HepG2 (cell line): ENCODE data around the gene GPR31. TPM values are rescaled to one million over a fixed set of nuclear protein-coding genes. Genes with fewer than 3 reads are reported as not detected.

Experiments used
- ARID3A ChIP-seq: IDR thresholded peaks from 2 replicates; pipeline ENCODE4 v1.6.1; 2012; ENCODE audit warnings: low read depth, low read length, improper control_type of control experiment
- DPF2 ChIP-seq: sonication (generic); formaldehyde crosslinking; IDR thresholded peaks from 2 replicates; pipeline ENCODE4 v1.4.0; 2020; ENCODE audit warnings: mild to moderate bottlenecking, low read depth, missing genetic modification reagents, borderline replicate concordance
- ELF1 ChIP-seq: sonication (generic); formaldehyde crosslinking; IDR thresholded peaks from 2 replicates; pipeline ENCODE4 v1.4.0; 2020; ENCODE audit warnings: missing genetic modification reagents
- FOXC1 ChIP-seq: sonication (generic); formaldehyde crosslinking; IDR thresholded peaks from 2 replicates; pipeline ENCODE4 v1.8.0; 2022; ENCODE audit warnings: mild to moderate bottlenecking, missing genetic modification reagents, borderline replicate concordance
- HOXA9 ChIP-seq: sonication (generic); formaldehyde crosslinking; IDR thresholded peaks from 2 replicates; pipeline ENCODE4 v1.8.1; 2022; ENCODE audit warnings: missing genetic modification reagents, mild to moderate bottlenecking, moderate library complexity, borderline replicate concordance
- JUN ChIP-seq: sonication (generic); formaldehyde crosslinking; IDR thresholded peaks from 2 replicates; pipeline ENCODE4 v1.4.0; 2020; ENCODE audit warnings: mild to moderate bottlenecking, missing genetic modification reagents
- JUND ChIP-seq: sonication (generic); formaldehyde crosslinking; IDR thresholded peaks from 2 replicates; pipeline ENCODE4 v1.8.0; 2022; ENCODE audit warnings: mild to moderate bottlenecking, missing genetic modification reagents
- PBX2 ChIP-seq: IDR thresholded peaks from 2 replicates; pipeline ENCODE4 v1.6.1; 2016; ENCODE audit warnings: control low read depth
- PPARG ChIP-seq: conservative IDR thresholded peaks from 2 replicates; pipeline ENCODE4 v1.6.1; 2016; ENCODE audit warnings: missing biosample characterization, missing genetic modification reagents
- PREB ChIP-seq: sonication (generic); formaldehyde crosslinking; IDR thresholded peaks from 2 replicates; pipeline ENCODE4 v1.4.0; 2020; ENCODE audit warnings: missing genetic modification reagents
- RBAK ChIP-seq: sonication (generic); formaldehyde crosslinking; IDR thresholded peaks from 2 replicates; pipeline ENCODE4 v1.5.1; 2020; ENCODE audit warnings: mild to moderate bottlenecking, missing genetic modification reagents
- RXRA ChIP-seq: sonication (generic); formaldehyde crosslinking; IDR thresholded peaks from 2 replicates; pipeline ENCODE4 v1.5.1; 2020; ENCODE audit warnings: missing genetic modification reagents
- SETDB1 ChIP-seq: sonication (generic); formaldehyde crosslinking; IDR thresholded peaks from 2 replicates; pipeline ENCODE4 v1.5.1; 2020; ENCODE audit warnings: missing genetic modification reagents, mild to moderate bottlenecking, borderline replicate concordance
- SIX4 ChIP-seq: sonication (generic); formaldehyde crosslinking; IDR thresholded peaks from 2 replicates; pipeline ENCODE4 v1.4.0; 2020; ENCODE audit warnings: missing genetic modification reagents
- SNAI1 ChIP-seq: sonication (generic); formaldehyde crosslinking; IDR thresholded peaks from 2 replicates; pipeline ENCODE4 v1.5.0; 2020; ENCODE audit warnings: mild to moderate bottlenecking, missing genetic modification reagents, borderline replicate concordance
- SRSF9 ChIP-seq: fragments of 200-400 bp; formaldehyde crosslinking; IDR thresholded peaks from 2 replicates; pipeline ENCODE4 v1.6.1; 2018; ENCODE audit warnings: borderline replicate concordance, mild to moderate bottlenecking, low read depth, low read length; ENCODE audit not compliant: insufficient read depth, poor library complexity, severe bottlenecking
- ZFP36L1 ChIP-seq: sonication (generic); formaldehyde crosslinking; IDR thresholded peaks from 2 replicates; pipeline ENCODE4 v1.8.0; 2022; ENCODE audit warnings: mild to moderate bottlenecking, missing genetic modification reagents, moderate library complexity
- ZFP41 ChIP-seq: sonication (generic); formaldehyde crosslinking; IDR thresholded peaks from 2 replicates; pipeline ENCODE4 v1.4.0; 2020; ENCODE audit warnings: mild to moderate bottlenecking, missing genetic modification reagents, borderline replicate concordance
- ZNF34 ChIP-seq: sonication (generic); formaldehyde crosslinking; IDR thresholded peaks from 2 replicates; pipeline ENCODE4 v1.4.0; 2020; ENCODE audit warnings: mild to moderate bottlenecking, missing genetic modification reagents, borderline replicate concordance
- ZNF574 ChIP-seq: sonication (generic); formaldehyde crosslinking; IDR thresholded peaks from 2 replicates; pipeline ENCODE4 v1.4.0; 2020; ENCODE audit warnings: missing genetic modification reagents
- polyA plus RNA-seq, 8 experiments: library from polyadenylated mRNA; depleted of rRNA in 3 of 8; stranded (reverse) in 7 of 8; unstranded in 1 of 8; fragments of >200 nt; fragmentation: Illumina TruSeq in 4 of 8; extraction: Trizol in 4 of 8; gene quantifications; 2 replicates each; pipeline versions ENCODE4 v1.2.1 to v1.2.3, GENCODE V29; 2011 to 2016; ENCODE audit warnings: low read depth in 4 of 8, missing spikeins in 1 of 8, mixed read lengths in 1 of 8; ENCODE audit not compliant: insufficient read depth in 1 of 8
- total RNA-seq, 5 experiments: library from RNA; depleted of rRNA; stranded (reverse); fragments of >200 nt; fragmentation: Illumina TruSeq; extraction: Trizol; gene quantifications; 2 replicates each; pipeline ENCODE4 v1.2.3, GENCODE V29; 2016; ENCODE audit warnings: low read depth in 1 of 5

Gene GPR31
- total and polyA plus RNA-seq, 2 of the 13 experiments (the other 11 are each of a cell fraction or from before 2014, with no cell fraction given): not detected

GRCh38 chr6:167140589-167141474 lies 16.9 kb downstream of the GPR31 start (continued):
- 0 out of 2 replicates have a peak, but pooled peaks have one; percentile 46 for TF ChIP-seq PREB (CRISPR knock-in tag)
- peak; percentile 36; the same call in 1 of the 2 replicates for TF ChIP-seq RXRA
- peak; percentile 43; the same call in 1 of the 2 replicates for TF ChIP-seq ZNF574 (CRISPR knock-in tag)
- TF ChIP-seq ZNF34 (CRISPR knock-in tag): 0 out of 2 replicates have a peak, but pooled peaks have one; percentile 71
- peak; percentile 57; the same call in 1 of the 2 replicates for TF ChIP-seq FOXC1 (CRISPR knock-in tag)
- peak; percentile 67; the same call in 1 of the 2 replicates for TF ChIP-seq DPF2 (CRISPR knock-in tag)
- peak; percentile 68; the same call in 1 of the 2 replicates for TF ChIP-seq ZFP36L1 (CRISPR knock-in tag)
- peak; percentile 71; the same call in 1 of the 2 replicates for TF ChIP-seq JUN (CRISPR knock-in tag)
- no peak for TF ChIP-seq HOXA9 (CRISPR knock-in tag)
- TF ChIP-seq JUND (CRISPR knock-in tag): peak; percentile 85
- TF ChIP-seq SRSF9: no peak
- no peak for TF ChIP-seq ELF1 (CRISPR knock-in tag)
- no peak for TF ChIP-seq ZFP41 (CRISPR knock-in tag)
- TF ChIP-seq RBAK: no peak
- TF ChIP-seq SNAI1 (CRISPR knock-in tag): no peak
- TF ChIP-seq SETDB1 (CRISPR knock-in tag): no peak
- TF ChIP-seq ARID3A: peak; percentile 91
- no peak for TF ChIP-seq SIX4 (CRISPR knock-in tag)
- TF ChIP-seq PBX2: no peak
- TF ChIP-seq PPARG (CRISPR knock-in tag): no peak
